Fibroblast of lung (primary cell): ENCODE measurements around the gene INCA1. TPM values are rescaled to one million over a fixed set of nuclear protein-coding genes. Genes with fewer than 3 reads are reported as not detected.

Experiments
- DNase-seq, 2 donors: peaks; one replicate each; pipeline versions ENCODE4 v3.0.0 to v3.0.0-alpha.2; 2010; ENCODE audit warnings: low read depth in 2 of 2
- H2AFZ ChIP-seq: 2 replicates; pipeline ENCODE4 v1.5.1; 2012; ENCODE audit warnings: low read length, control low read depth, inconsistent platforms
- H3K27ac ChIP-seq: 2 replicates; pipeline ENCODE4 v1.5.1; 2011; ENCODE audit warnings: low read length, control low read depth; ENCODE audit not compliant: insufficient read depth
- H3K27me3 ChIP-seq: 2 replicates; pipeline ENCODE4 v1.5.1; 2011; ENCODE audit warnings: mild to moderate bottlenecking, low read length; ENCODE audit not compliant: control insufficient read depth, insufficient read depth
- H3K36me3 ChIP-seq: 2 replicates; pipeline ENCODE4 v1.5.1; 2011; ENCODE audit warnings: low read length; ENCODE audit not compliant: control insufficient read depth, insufficient read depth
- H3K4me1 ChIP-seq: 2 replicates; pipeline ENCODE4 v1.5.1; 2011; ENCODE audit warnings: low read length; ENCODE audit not compliant: control insufficient read depth, insufficient read depth; ENCODE audit errors: extremely low read depth
- H3K4me2 ChIP-seq: 2 replicates; pipeline ENCODE4 v1.5.1; 2011; ENCODE audit warnings: low read length, control low read depth; ENCODE audit not compliant: insufficient read depth; ENCODE audit errors: extremely low read depth
- H3K4me3 ChIP-seq, 4 experiments: fragments of 200-600 bp in 1 of 4; sonication (generic) in 1 of 4; replicated peaks in 1 of 4; 2 replicates each; pipeline ENCODE4 v1.5.1; 2011 to 2016; ENCODE audit warnings: low read length in 4 of 4, low read depth in 3 of 4, mild to moderate bottlenecking in 3 of 4, control low read depth in 2 of 4, inconsistent platforms in 1 of 4, mixed read lengths in 1 of 4; ENCODE audit not compliant: insufficient read depth in 1 of 4; ENCODE audit errors: control extremely low read depth in 1 of 4
- H3K79me2 ChIP-seq: 2 replicates; pipeline ENCODE4 v1.5.1; 2012; ENCODE audit warnings: mild to moderate bottlenecking, low read length, inconsistent platforms; ENCODE audit not compliant: control insufficient read depth, insufficient read depth
- H3K9ac ChIP-seq: 2 replicates; pipeline ENCODE4 v1.5.1; 2011; ENCODE audit warnings: mild to moderate bottlenecking, low read length, control low read depth; ENCODE audit not compliant: insufficient read depth
- H3K9me3 ChIP-seq: 2 replicates; pipeline ENCODE4 v1.5.1; 2012; ENCODE audit warnings: low read depth, low read length; ENCODE audit not compliant: control insufficient read depth, insufficient read depth
- H4K20me1 ChIP-seq: 2 replicates; pipeline ENCODE4 v1.5.1; 2011; ENCODE audit warnings: low read length; ENCODE audit not compliant: control insufficient read depth, insufficient read depth; ENCODE audit errors: extremely low read depth
- EZH2 ChIP-seq: IDR thresholded peaks from 2 replicates; pipeline ENCODE4 v1.5.1; 2012; ENCODE audit warnings: low read length, control low read depth, mild to moderate bottlenecking; ENCODE audit errors: missing control alignments
- polyA plus RNA-seq, 2 donors: library from polyadenylated mRNA; depleted of rRNA in 1 of 2; stranded (reverse) in 1 of 2; unstranded in 1 of 2; fragments of >200 nt; gene quantifications; 2 replicates each; pipeline ENCODE4 v1.2.1, GENCODE V29; 2011 to 2012; ENCODE audit warnings: missing spikeins in 1 of 2
- total RNA-seq: library from RNA; depleted of rRNA; stranded (reverse); fragments of >200 nt; gene quantifications from 2 replicates; pipeline ENCODE4 v1.2.1, GENCODE V29; 2014
- TF ChIP-seq, protein P1 (sequence below), 2 donors: IDR thresholded peaks in 1 of 2; conservative IDR thresholded peaks in 1 of 2; 1 replicate in 1 of 2; 2 replicates in 1 of 2; pipeline ENCODE4 v1.5.1; 2011 to 2012; ENCODE audit warnings: low read length in 2 of 2, control low read depth in 1 of 2, inconsistent platforms in 1 of 2, low read depth in 1 of 2, mild to moderate bottlenecking in 1 of 2

INCA1 gene
- total and polyA plus RNA-seq, 2 donors (not counting 1 experiment from before 2014, with no cell fraction given), result 0.28 to 0.33 TPM

DNA sequence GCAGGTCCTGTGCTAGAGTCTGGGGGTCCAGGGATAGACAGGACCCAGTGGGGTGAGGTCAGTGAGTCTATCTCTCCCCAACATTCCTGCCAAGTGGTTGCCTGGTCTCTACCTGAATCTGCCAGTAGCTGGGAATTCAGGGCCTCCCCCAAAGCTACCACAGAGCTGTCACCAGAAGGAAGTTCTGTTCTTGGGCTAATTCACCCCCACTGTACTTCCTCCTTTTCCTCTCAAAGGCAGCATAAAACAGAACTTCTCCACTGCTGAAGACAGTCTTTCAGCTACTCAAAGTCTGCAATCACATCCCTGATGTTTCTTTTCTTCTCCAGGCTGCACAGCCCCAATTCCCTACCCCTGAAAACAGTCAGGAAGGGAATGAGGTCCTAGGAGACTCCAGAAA lies 18.6 kb downstream of the INCA1 start:
- Histone ChIP-seq H3K4me1 (no peaks in the 10 kb centered on the region), H3K27ac (no peak overlapping the region), H3K4me3 (no peak overlapping the region), H3K27me3 (no peaks in the 10 kb centered on the region), H2AFZ (no peak overlapping the region), H3K4me2 (no peak overlapping the region), H3K9me3 (no peaks in the 10 kb centered on the region), H3K79me2 (no peaks in the 10 kb centered on the region), H3K9ac (no peak overlapping the region), H3K36me3 (peaks cover 22% of the 10 kb centered on the region), H4K20me1 (no peaks in the 10 kb centered on the region)
- no peak for TF ChIP-seq EZH2
- TF ChIP-seq, protein P1, sequence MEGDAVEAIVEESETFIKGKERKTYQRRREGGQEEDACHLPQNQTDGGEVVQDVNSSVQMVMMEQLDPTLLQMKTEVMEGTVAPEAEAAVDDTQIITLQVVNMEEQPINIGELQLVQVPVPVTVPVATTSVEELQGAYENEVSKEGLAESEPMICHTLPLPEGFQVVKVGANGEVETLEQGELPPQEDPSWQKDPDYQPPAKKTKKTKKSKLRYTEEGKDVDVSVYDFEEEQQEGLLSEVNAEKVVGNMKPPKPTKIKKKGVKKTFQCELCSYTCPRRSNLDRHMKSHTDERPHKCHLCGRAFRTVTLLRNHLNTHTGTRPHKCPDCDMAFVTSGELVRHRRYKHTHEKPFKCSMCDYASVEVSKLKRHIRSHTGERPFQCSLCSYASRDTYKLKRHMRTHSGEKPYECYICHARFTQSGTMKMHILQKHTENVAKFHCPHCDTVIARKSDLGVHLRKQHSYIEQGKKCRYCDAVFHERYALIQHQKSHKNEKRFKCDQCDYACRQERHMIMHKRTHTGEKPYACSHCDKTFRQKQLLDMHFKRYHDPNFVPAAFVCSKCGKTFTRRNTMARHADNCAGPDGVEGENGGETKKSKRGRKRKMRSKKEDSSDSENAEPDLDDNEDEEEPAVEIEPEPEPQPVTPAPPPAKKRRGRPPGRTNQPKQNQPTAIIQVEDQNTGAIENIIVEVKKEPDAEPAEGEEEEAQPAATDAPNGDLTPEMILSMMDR (conservative IDR thresholded peaks at IDR 0.05 in 1 of 2, IDR thresholded peaks at IDR 0.05 in 1 of 2; ENCODE audit: low read depth in 1 of 2, low read length in 2 of 2), result no peak
- no peak for DNase-seq

DNA sequence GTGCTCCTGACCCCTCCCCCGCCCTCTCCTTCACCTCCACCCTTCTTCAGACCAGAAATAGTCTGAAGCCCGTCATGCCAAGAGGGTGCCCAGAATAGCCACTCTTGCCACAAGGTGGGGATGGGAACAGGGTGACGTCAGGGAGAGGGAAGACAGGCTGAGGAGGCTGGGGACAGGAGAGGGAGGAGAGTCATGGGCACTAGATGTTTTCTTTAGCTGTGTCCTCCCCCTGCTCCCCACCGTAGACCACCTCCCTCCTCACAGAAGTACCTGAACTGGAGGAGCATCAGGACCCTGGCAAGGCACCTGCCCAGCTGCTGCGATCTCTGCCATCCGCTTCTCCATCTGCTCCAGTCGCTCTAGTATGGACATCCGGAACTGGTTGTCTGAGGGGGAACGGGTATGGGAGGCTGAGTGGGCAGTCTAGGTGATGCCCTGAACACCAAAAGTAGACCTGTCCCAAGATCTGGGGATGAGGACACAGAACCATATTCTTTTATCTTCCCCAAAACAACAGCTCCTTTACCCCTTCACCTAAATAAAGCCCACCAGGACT lies 23.1 kb downstream of the INCA1 start:
- Histone ChIP-seq H3K9ac (no peak overlapping the region), H3K36me3 (peaks cover 24% of the 10 kb centered on the region), H3K27ac (no peak overlapping the region), H3K27me3 (no peaks in the 10 kb centered on the region), H3K4me3 (no peak overlapping the region), H4K20me1 (no peaks in the 10 kb centered on the region), H2AFZ (no peak overlapping the region), H3K79me2 (peaks cover 2% of the 10 kb centered on the region), H3K9me3 (no peaks in the 10 kb centered on the region), H3K4me1 (peaks cover 12% of the 10 kb centered on the region), H3K4me2 (no peak overlapping the region)
- no peak for DNase-seq
- TF ChIP-seq, protein P1 (conservative IDR thresholded peaks at IDR 0.05 in 1 of 2, IDR thresholded peaks at IDR 0.05 in 1 of 2; ENCODE audit: low read depth in 1 of 2, low read length in 2 of 2), result no peak

DNA sequence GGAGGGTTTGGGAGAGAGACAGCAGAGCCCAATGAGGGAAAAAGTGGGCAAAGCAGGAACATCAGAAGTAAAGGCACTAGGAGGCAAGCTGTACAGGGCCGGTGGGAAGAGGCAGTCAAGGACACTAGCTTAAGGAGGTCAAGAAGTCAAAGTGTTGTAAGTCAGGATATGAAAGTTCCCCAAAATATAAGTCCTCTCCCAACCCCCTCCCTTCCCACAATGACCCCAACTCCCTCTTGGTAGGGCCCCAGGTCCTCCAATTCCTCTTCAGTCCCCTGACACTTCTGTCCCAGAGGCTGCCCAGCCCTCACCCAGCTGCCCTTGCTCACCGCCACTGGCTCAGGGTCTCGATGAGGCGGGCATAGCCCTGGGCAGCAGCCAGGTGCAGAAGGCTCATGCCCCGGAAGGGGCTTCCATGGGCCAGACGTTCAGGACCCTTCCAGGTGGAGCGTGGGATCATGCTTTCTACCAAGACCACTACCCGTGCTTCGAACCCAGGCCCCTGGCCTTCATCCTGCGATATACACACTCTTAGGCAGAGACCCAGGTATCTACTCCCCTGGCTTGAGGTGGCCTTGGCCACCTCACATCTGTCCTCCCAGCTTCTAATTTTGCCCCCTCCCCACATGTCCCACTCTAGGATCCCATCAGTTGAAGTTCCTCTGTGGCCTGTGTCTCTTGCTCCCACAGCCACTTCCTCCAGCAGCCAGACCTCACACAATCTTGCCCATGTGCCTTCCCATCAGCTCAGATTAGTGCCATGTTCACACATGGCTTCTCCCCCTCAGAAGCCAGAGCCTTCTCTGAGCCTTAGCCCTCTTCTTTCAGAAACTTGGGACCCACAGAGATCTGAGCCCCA lies 23.8 kb downstream of the INCA1 start:
- Histone ChIP-seq H3K4me1 (peaks cover 12% of the 10 kb centered on the region), H3K27ac (no peak overlapping the region), H3K79me2 (peaks cover 5% of the 10 kb centered on the region), H3K36me3 (peaks cover 23% of the 10 kb centered on the region), H3K9me3 (no peaks in the 10 kb centered on the region), H3K9ac (no peak overlapping the region), H3K4me2 (no peak overlapping the region), H2AFZ (no peak overlapping the region), H3K27me3 (no peaks in the 10 kb centered on the region), H3K4me3 (no peak overlapping the region), H4K20me1 (no peaks in the 10 kb centered on the region)
- no peak for DNase-seq
- TF ChIP-seq, protein P1 (conservative IDR thresholded peaks at IDR 0.05 in 1 of 2, IDR thresholded peaks at IDR 0.05 in 1 of 2; ENCODE audit: low read depth in 1 of 2, low read length in 2 of 2), result no peak
- no peak for TF ChIP-seq EZH2
